HG02840 (cell line): ENCODE measurements around the gene LCAT.
A peak's percentile ranks its signal among the peaks of the same experiment; 100 is the strongest.
"Not testable (repeated sequence)": the region's sequence is repeated elsewhere in the genome, so short reads cannot be mapped to it uniquely, and the experiment has no call there.

ENCODE experiments used
- ATAC-seq: cut with Tn5 transposase; IDR thresholded peaks from one replicate; pipeline ENCODE4 v1.9.1; 2021; ENCODE audit warnings: mild to moderate bottlenecking, moderate library complexity, moderate number of reproducible peaks; ENCODE audit not compliant: unreplicated experiment, low FRiP score

LCAT gene, protein sequence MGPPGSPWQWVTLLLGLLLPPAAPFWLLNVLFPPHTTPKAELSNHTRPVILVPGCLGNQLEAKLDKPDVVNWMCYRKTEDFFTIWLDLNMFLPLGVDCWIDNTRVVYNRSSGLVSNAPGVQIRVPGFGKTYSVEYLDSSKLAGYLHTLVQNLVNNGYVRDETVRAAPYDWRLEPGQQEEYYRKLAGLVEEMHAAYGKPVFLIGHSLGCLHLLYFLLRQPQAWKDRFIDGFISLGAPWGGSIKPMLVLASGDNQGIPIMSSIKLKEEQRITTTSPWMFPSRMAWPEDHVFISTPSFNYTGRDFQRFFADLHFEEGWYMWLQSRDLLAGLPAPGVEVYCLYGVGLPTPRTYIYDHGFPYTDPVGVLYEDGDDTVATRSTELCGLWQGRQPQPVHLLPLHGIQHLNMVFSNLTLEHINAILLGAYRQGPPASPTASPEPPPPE

DNA sequence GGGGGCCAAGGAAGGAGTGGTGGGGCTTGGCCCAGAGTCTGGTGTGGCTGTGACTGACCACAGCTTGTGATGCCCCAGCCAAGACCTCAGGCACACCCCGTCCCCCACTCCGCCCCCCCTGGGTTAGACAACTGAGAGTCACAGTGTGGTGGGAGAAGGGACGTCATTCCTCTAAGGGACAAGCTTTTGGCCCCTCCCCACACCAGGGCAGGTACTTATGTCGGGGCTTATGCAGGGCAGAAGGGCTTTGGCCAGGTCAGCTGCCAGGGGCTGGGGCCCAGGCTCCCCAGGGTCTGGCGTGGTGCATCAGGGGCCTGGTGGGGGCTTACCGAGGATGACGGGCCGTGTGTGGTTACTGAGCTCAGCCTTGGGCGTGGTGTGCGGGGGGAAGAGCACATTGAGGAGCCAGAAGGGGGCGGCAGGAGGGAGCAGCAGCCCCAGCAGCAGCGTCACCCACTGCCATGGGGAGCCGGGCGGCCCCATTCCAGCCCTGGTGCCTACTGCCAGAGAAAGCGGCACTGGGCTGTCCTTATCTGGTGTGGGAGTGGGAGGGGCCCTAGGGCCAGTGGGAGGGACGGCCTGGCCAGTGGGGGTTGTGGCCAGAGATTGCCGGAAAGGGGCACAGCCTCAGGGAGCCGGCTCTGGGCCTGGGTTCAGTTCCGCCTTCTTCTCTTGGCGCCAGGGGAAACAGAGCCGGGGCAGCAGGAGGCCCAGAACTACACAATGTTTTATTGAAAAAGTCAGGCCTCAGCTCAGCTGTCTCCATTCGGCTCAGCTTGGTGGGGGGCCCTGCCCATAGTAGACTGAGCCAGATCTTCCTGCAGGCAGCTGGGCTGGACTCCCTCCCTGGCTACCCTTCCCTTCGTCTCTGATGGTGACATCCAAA is at the start of gene LCAT:
LCAT (minus strand) TSS at position 502 of the 886 bp plus-strand sequence; CDS start at position 483, 19 bp downstream.
- ATAC-seq: no peak

DNA sequence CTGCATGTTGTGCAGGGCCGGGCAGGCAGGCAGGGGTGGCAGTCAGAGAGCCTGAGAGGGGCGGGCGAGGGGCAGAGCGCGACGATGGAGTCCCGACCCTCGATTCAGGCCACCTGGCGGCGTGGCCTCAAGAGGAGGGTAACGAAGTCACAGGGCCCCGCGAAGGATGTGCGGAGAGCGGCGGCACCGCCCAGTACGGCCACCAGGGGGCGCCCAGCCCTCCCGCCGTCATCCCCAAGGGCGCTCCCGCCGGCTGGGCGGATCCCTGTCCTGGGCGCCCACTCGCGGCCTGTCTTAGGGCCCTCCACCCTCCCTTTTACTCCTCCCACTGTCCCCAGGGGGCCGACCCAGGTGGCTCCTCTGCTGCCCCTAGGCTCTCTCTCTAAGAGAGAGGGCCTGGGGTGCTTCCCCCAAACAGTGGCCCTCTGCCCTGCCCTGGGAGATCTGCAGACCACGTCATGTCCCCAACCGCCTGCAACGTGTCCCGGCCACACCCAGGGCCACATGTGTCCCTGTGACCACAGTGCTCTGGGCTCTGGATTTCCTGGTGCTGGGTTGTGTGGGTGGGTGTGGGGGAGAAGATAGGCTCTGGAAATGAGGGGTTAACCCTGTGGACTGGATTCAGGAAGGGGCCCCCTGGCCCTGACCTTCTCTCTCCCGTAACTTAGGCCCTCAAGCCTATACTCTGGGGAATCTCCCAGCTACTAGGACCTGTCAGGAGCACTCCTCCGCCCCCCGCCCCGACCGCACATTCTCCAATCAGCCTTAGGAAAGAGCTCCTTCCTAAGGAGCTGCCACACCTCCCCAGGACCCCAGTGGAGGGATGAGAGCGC is 49.5 kb upstream of the LCAT start:
- peak; percentile 69 for ATAC-seq

DNA sequence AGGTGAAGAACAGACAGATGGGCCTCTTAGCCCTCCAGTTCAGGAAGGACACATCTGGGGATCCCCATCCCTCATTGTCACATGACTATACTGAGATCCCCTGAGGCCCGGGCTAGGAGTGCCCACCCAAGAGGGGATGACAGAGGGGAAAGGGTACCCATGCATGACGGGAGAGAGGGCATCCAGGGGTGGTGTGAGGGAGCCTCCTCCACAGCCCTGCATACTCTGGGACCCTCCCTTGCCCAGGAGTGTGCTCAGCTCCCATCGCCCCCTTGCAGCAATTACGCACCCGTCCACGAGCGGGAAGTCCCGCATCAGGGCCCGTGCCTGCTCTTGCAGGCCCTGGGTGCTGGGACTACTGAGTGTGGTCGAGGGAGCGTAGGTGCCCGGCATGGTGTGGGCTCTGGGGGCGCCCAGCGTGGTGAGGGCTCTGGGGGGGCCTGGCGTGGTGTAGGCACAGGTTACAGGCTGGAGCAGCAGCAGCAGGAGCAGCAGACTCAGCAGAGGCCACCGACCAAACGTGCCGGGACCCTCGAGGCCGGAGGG is 48.8 kb upstream of the LCAT start:
- ATAC-seq: no peak

DNA sequence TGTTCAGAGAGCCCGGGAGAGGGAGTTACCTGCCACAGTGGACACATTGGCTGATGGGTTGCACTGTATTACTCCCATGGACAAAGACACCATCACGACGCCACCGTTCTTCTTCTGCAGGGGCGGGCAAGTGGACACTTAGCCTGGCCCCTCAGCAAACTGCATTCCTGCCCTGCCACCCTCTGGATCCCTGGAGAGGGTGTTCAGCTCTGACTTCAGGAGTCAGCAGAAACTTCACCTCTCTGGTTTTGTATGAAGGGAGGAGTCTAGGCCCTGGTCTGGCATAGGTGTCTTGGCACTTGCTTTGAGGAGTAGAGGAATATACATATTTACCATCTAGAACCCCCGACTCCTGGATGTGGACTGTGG is 46.1 kb upstream of the LCAT start:
- ATAC-seq: no peak

DNA sequence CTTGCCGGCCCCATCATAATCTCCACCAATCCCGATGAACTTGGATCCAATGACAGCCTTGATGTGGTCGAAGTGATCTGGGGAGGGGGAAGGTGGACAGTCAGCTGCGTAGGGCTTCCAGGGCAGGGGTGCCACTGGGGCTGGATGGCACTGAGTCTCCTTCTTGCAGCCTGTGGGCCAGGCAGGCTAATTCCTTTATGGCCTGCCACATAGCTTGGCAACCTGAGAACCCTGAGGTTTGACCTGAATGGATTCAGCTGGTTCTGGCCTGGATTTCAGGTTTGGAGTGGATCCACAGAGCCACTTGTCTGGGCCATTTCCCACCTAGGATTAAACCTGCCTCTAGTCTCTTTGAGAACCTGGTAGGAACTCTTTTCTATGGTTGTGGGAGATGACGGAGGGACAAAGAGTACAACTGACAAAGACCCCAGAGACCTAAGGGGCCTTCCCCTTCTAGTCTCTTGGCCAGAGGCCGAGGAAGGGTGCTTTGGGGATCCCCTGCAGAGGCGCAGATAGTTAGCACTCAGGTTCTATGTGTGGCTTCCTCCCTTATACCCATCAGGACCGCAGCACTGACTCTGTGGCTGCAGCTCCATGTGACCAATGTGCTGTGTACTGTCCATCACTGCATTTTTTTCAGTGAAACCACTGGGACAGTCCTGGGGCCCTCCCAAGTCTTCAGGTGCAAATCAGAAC is 45.5 kb upstream of the LCAT start:
- no peak for ATAC-seq

DNA sequence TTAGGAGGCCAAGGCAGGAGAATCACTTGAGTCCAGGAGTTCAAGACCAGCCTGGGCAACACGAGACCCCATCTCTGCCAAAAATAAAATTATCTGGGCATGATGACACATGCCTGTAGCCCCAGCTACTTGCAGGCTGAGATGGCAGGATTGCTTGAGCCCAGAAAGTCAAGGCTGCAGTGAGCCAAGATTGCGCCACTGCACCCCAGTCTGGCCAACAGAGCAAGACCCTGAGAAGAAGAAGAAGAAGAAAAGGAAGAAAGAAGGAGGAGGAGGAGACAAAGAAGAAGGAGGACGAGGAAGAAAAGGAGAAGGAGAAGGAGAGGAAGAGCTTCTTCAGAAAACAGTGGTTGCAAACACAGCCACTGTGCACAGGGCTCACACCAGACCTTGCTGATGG is 44.8 kb upstream of the LCAT start:
- no peak for ATAC-seq

DNA sequence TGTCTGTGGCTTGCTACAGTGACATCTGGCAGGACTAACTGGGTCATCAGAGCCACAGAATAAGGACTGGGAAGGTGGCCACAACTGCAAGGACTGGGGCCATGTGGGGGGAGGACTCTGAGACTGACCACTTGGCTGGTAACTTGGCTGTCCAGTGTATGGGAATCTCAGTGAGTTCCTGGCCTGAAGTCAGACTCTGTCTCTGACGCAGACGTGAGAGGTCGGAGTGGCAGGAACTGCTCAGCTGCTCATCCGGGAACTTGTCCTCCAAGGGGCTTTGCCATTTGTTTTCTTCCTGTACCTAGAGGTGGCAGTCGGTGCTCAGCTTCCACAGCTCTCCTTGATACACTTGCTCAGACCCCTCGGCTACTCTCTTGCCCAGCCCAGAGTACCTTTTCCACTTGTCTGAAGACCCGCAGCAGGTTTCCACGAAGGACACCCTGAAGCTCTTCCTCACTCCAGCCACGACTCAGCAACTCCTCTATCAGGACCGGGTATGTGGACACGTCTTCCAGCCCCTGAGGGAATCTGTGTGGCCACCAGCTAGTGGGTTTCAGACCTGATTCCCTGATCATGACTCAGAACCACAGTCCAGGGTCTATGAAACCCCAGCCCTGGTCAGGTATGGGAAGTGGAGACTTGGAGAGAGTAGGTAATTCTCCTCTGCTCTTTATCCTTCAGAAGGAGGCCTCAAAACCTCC is 43.7 kb upstream of the LCAT start:
- no peak for ATAC-seq

DNA sequence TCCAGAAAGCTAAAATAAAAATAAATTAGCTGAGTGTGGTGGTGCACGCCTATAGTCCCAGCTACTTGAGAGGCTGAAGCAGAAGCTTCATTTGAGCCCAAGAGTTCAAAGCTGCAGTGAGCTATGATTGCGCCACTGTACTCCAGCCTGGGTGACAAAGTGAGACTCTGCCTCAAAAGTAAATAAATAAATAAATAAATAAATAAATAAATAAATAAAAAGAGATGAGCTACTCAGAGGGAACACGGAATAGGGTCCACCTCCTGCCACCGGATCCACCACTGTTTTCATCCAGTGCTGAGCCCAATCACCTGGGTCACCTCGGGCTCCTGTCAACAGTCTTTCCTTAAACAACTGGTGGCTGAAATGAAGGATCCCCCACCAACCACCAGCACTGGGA is 43.0 kb upstream of the LCAT start:
- ATAC-seq: no peak

DNA sequence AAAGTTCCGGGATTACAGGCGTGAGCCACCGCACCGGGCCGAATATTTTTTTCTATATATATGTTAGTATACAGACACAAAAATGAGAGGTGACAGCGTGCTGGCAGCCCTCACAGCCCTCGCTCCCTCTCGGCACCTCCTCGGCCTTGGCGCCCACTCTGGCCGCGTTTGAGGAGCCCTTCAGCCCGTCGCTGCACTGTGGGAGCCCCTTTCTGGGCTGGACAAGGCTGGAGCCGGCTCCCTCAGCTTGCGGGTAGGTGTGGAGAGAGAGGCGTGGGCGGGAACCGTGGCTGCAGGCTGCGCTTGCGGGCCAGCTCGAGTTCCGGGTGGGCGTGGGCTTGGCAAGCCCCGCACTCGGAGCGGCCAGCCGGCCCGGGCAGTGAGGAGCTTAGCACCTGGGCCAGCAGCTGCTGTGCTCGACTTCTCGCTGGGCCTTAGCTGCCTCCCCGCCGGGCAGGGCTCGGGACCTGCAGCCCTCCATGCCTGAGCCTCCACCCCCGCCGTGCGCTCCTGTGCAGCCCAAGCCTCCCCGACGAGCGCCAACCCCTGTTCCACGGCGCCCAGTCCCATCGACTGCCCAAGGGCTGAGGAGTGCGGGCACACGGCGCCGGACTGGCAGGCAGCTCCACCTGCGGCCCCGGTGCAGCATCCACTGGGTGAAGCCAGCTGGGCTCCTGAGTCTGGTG is 38.2 kb upstream of the LCAT start:
- ATAC-seq: no peak

DNA sequence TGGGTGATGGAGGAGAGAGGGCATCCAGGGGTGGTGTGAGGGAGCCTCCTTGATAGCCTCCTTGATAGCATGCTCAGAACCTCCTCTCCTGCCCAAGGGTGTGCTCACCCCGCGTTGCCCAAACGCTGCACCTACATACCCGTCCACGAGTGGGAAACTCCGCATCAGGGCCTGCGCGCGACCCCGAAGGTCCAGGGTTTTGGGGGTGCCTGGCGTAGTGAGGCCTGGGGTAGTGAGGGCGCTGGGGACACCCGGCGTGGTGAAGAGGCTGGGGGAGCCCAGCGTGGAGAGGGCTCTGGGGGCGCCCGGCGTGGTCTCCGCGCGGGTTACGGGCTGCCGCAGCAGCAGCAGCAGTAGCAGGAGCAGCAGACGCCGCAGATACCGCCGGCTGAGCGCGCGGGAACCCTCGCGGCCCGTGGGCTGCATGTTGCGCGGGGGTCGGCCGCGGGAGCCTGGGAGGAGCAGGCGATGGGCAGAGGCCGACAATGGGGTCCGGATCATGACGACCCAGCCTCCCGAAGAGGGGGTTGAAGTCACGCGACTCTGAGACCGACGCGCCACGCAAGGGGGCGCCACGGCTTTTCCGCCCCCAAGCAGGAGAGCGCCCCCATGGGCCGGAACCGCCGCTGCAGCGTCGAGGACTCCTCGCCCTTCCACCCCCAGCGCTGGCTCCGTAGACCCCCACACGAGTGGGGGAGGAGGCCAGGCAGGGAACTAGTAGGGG is 36.2 kb upstream of the LCAT start, which contains the start of gene DPEP3:
DPEP3 (minus strand) TSS at position 545 of the 724 bp plus-strand sequence; CDS start at position 426, 119 bp downstream.
- no peak for ATAC-seq

DNA sequence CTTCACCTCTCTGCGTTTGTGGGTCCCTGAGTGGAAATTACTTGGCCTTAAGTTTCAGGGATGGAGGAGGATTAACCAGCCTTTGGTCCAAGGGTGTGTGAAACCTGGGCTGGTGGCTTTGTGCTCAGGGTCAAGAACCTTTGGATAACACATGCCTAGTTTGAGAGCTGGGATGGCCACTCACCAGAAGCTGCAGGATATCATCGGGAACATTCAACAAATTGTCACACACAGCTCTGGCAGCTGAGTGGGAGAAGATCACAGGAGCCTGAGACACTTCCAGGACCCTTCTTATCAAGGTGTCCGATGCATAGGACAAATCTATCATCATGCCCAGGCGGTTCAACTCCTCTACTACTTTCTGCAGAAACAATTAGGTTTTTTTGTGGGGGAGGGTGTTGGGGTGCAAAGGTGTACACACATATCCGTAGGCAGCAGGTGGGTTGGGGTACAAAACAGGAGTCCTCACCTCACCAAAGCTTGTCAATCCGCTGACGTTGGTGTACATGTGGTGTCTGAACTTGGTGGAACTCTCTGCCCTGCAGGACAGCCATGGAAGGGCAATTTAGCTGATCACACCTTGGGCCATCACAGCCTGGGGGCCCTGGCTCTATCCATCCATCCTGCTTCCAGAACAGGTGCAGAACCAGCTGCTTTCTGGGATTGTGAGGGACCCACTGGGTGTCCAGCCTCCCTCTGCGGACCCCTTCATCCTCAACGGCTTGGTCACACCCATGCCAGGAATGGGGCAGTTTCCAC is 33.7 kb upstream of the LCAT start:
- ATAC-seq: no peak

DNA sequence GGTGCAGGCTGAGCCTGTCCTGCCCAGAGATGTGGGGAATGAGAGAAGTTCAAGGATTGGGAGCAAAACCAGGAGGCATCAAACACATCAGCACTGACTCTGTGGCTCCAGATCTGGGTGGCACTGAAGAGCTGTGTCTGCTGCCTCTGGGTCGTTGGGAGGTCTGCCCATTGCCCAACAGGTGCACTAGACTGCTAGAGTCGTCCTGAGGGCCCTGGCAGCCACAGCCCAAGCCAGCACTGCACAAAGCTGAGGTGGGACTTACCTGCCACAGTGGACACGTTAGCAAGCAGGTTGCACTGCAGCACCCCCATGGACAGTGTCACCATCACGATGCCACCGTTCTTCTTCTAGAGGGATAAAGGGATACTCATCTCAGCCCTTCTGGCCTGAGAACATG is 33.1 kb upstream of the LCAT start:
- no peak for ATAC-seq

DNA sequence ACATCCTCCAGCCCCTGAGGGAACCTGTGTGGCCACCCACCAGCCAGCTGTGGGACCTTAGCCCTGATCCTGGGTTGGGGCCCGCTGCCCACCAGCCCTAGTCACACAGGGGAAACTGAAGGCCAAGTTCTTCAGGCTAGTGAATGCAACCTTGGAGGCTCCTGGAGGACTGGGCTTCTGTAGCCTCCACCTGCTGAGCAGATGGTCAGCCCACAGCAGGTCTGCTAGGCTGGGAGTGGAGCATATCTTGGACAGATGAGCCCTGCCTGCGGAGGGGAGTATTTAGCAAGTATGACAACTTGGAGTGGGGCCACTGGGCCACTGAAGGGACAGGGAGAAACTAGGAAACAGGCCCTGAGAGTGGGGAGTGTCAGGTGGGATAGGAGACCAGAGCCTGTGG is 32.3 kb upstream of the LCAT start:
- ATAC-seq: no peak

DNA sequence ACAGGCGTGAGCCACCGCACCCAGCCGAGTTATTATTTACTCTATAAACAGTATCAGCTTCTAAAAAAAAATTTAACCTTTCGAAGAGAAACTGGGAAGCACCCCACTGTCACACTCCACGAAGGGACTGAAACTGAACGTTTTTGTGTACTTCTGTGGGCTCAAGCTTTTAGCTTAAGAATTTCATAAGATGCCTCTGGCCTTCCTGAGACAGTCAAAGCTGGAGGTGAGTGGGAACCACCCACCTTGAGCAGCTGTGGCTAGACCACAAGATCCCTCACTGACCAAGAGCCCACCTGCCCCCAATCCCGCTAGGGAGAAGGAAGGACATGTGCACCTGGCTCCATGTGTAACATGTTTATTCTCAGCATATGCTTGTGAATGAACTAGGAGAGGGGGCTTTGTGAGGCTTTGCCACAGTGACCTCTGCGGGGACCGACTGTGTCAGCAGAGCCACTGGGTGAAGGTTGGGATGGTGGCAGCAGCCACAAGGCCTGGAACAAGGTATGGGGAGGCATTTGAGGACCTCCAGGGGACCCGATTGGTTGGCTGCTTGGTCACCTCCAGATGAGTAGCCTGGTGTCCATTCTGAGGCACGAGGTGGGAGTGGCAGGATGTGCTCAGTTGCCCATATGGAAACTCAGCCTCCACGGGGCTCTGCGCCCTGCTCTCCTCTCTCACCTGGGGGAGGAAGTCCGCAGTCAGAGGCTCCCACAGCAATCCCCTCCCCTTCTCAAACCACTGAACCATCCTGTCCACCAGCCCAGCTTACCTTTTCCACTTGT is 31.6 kb upstream of the LCAT start:
- ATAC-seq: no peak

DNA sequence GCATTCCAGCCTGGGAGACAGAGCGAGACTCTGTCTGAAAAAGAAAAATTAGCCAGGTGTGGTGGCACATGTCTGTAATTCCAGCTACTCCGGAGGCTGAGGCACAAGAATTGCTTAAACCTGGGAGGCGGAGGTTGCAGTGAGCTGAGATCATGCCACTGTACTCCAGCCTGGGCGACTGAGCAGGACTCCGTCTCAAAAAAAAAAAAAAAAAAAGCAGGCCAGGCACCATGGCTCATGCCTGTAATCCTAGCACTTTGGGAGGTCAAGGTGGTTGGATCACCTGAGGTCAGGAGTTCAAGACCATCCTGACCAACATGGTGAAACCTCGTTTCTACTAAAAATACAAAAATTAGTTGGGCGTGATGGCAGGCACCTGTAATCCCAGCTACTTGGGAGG is 28.4 kb upstream of the LCAT start:
- not testable (repeated sequence) for ATAC-seq

DNA sequence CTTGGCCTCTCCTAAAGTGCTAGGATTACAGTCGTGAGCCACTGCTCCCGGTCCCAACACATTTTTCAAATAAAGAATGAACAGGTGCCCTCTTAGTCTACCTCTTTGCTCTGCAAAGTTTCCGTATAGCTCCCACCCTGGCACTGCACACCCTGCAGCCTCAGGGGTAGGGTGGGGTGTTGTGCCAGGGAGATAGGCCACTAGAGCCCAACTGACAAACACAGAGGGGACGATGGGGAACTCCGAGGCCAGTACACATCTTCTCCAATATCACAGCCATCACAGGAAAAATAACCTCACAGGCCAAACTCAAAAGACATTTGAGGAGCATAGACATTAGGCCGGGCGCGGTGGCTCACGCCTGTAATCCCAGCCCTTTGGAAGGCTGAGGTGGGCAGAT is 27.2 kb upstream of the LCAT start:
- no peak for ATAC-seq
